Esophagus muscularis mucosa (tissue), 4 donors: Measurements from ENCODE around the gene PHKA1. TPM values are rescaled to one million over a fixed set of nuclear protein-coding genes. Genes with fewer than 3 reads are reported as not detected.

Source experiments
- DNase-seq: peaks from one replicate; pipeline ENCODE4 v3.0.0-alpha.2; 2017; ENCODE audit errors: extremely low spot score
- H3K27ac ChIP-seq, 4 donors: fragments of 200-600 bp; sonication (generic); replicated peaks in 1 of 4; 1 replicate in 3 of 4; 2 replicates in 1 of 4; pipeline ENCODE4 v1.5.1; 2016 to 2019; ENCODE audit warnings: mild to moderate bottlenecking in 1 of 4
- H3K27me3 ChIP-seq, 4 donors: fragments of 200-600 bp; sonication (generic); one replicate each; pipeline versions ENCODE4 v1.5.1 to v1.6.0; 2016 to 2019
- H3K36me3 ChIP-seq, 4 donors: fragments of 200-600 bp; sonication (generic); one replicate each; pipeline ENCODE4 v1.5.1; 2016 to 2019
- H3K4me1 ChIP-seq, 4 donors: fragments of 200-600 bp; sonication (generic); one replicate each; pipeline ENCODE4 v1.5.1; 2016 to 2019
- H3K4me3 ChIP-seq, 4 donors: fragments of 200-600 bp; sonication (generic); 1 replicate in 2 of 4; 2 replicates in 2 of 4; pipeline ENCODE4 v1.5.1; 2016 to 2019; ENCODE audit warnings: mild to moderate bottlenecking in 4 of 4, moderate library complexity in 1 of 4
- H3K9me3 ChIP-seq, 4 donors: fragments of 200-600 bp; sonication (generic); 1 replicate in 3 of 4; 2 replicates in 1 of 4; pipeline ENCODE4 v1.5.1; 2016 to 2019
- CTCF ChIP-seq, 3 experiments: fragments of 200-600 bp in 2 of 3; fragments of 450-650 bp in 1 of 3; sonication (generic) in 2 of 3; IDR thresholded peaks; one replicate each; pipeline ENCODE4 v1.5.1; 2017 to 2019; ENCODE audit warnings: antibody characterized with exemption in 3 of 3, mild to moderate bottlenecking in 2 of 3, moderate library complexity in 1 of 3
- EP300 ChIP-seq: sonication (generic); formaldehyde crosslinking; IDR thresholded peaks from one replicate; pipeline ENCODE4 v1.6.1; 2017; ENCODE audit warnings: antibody characterized with exemption
- POLR2A ChIP-seq: fragments of 450-650 bp; IDR thresholded peaks from one replicate; pipeline ENCODE4 v1.6.1; 2017; ENCODE audit warnings: antibody characterized with exemption, moderate library complexity, mild to moderate bottlenecking, low read depth
- POLR2AphosphoS5 ChIP-seq, 2 donors: sonication (generic); formaldehyde crosslinking; IDR thresholded peaks; one replicate each; pipeline ENCODE4 v1.6.1; 2017; ENCODE audit warnings: antibody characterized with exemption in 2 of 2
- WGBS: methylation state at CpG from one replicate; pipeline ENCODE4 v1.1.5; 2018; 5-methylcytosine and 5-hydroxymethylcytosine counted together
- intact Hi-C: fragments of 100-400 bp; cut with DNase I; formaldehyde crosslinking; loops from one replicate; pipeline ENCODE4 v1.15.1; 2023
- total RNA-seq, 4 donors: library from RNA; depleted of rRNA; stranded (reverse); fragments of >200 nt; gene quantifications; one replicate each; pipeline versions ENCODE4 v1.1.0 to v1.2.1, GENCODE V29; 2016

Gene PHKA1
- total RNA-seq, 4 donors from 2014 or later: 6.0 to 10.7 (median 8.0) TPM

DNA sequence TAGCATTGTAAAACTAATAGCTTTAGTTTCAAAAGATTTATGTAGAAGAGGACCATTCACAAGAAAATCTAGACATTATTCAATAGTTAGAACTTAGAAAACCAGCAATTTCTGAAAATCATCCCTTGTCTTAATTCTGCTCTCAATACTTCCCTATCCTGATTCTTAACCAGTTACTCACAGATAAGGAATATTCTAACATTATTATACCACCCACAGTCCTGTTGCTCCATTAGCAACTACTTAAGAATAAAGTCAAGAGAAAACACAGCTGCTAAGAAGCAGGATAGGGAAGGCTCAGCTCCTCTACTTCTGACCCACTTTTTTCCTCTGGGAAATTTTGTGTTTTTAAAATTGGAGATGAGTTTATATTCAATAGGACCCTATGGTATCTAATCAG, 47.7 kb downstream of the PHKA1 start:
- no peak for DNase-seq
- H3K4me1 ChIP-seq: no peaks in the 10 kb centered on the region
- H3K36me3 ChIP-seq: no peaks in the 10 kb centered on the region
- no peak overlapping the region for H3K27ac ChIP-seq
- no peak overlapping the region for H3K4me3 ChIP-seq
- TF ChIP-seq CTCF (IDR thresholded peaks at IDR 0.05) (no peak), POLR2AphosphoS5 (IDR thresholded peaks at IDR 0.05) (no peak), POLR2A (no peak), EP300 (no peak)
- H3K27me3 ChIP-seq: no peaks in the 10 kb centered on the region
- H3K9me3 ChIP-seq: no peaks in the 10 kb centered on the region
- intact Hi-C loops: no loop called here

- Histone ChIP-seq H3K4me3 (no peak overlapping the region), H3K36me3 (no peaks in the 10 kb centered on the region), H3K4me1 (no peaks in the 10 kb centered on the region), H3K27me3 (no peaks in the 10 kb centered on the region), H3K27ac (no peak overlapping the region), H3K9me3 (no peaks in the 10 kb centered on the region)
- DNase-seq: no peak
- TF ChIP-seq EP300 (no peak), POLR2AphosphoS5 (IDR thresholded peaks at IDR 0.05) (no peak), CTCF (IDR thresholded peaks at IDR 0.05) (no peak), POLR2A (no peak)
- intact Hi-C loops: no loop called here
Measured at GRCh38 chrX:72663737-72664136, 50.4 kb downstream of the PHKA1 start.

GRCh38 chrX:72662020-72662747, 51.9 kb downstream of the PHKA1 start:
- Histone ChIP-seq H3K4me1 (no peaks in the 10 kb centered on the region), H3K4me3 (no peak overlapping the region), H3K27ac (no peak overlapping the region), H3K36me3 (no peaks in the 10 kb centered on the region), H3K9me3 (no peaks in the 10 kb centered on the region), H3K27me3 (no peaks in the 10 kb centered on the region)
- TF ChIP-seq CTCF (IDR thresholded peaks at IDR 0.05): no peak
- no peak for TF ChIP-seq EP300
- no peak for TF ChIP-seq POLR2AphosphoS5 (IDR thresholded peaks at IDR 0.05)
- no peak for TF ChIP-seq POLR2A
- 56% methylated on average over 2 of the region's 5 CpGs for WGBS
- no peak for DNase-seq
- intact Hi-C loops: no loop called here

DNA sequence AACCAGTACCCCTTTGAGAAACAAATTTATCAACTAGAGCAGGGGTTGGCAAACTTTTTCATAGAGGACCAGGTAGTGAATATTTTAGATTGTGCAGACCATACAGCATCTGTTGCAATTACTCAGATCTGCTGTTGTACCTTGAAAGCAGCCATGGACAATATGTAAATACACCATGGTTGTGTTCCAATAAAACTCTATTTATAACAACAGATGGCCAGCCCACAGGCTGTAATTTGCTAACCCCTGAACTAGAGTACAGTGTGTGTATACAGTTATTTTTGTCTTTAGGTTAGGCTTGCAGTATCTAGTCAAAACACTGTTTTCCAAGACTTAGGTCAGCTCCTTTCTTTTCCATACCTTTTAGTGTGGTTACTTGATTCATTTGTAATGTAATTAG, 54.4 kb downstream of the PHKA1 start:
- Histone ChIP-seq H3K9me3 (no peaks in the 10 kb centered on the region), H3K27me3 (no peaks in the 10 kb centered on the region), H3K4me3 (no peak overlapping the region), H3K36me3 (peaks cover 0 to 3% (median 0%) of the 10 kb centered on the region in 4 donors), H3K27ac (no peak overlapping the region), H3K4me1 (no peaks in the 10 kb centered on the region)
- no peak for DNase-seq
- no peak for TF ChIP-seq POLR2AphosphoS5 (IDR thresholded peaks at IDR 0.05)
- no peak for TF ChIP-seq CTCF (IDR thresholded peaks at IDR 0.05)
- no peak for TF ChIP-seq POLR2A
- TF ChIP-seq EP300: no peak
- intact Hi-C loops: no loop called here

- Histone ChIP-seq H3K27ac (no peak overlapping the region), H3K9me3 (no peaks in the 10 kb centered on the region), H3K4me3 (no peak overlapping the region), H3K36me3 (peaks cover 0 to 11% (median 1%) of the 10 kb centered on the region in 4 donors), H3K4me1 (no peaks in the 10 kb centered on the region), H3K27me3 (no peaks in the 10 kb centered on the region)
- intact Hi-C loops: no loop called here
- no peak for TF ChIP-seq EP300
- TF ChIP-seq POLR2A: no peak
- TF ChIP-seq POLR2AphosphoS5 (IDR thresholded peaks at IDR 0.05): no peak
- TF ChIP-seq CTCF (IDR thresholded peaks at IDR 0.05): no peak
- WGBS: 73% methylated on average over 1 of the region's 1 CpG
- DNase-seq: no peak
Measured at GRCh38 chrX:72652082-72652481, 62.0 kb downstream of the PHKA1 start.
